Kidney (tissue), 14 donors: ENCODE data around the gene SIT1. TPM values are rescaled to one million over a fixed set of nuclear protein-coding genes. Genes with fewer than 3 reads are reported as not detected.

Source experiments
- DNase-seq, 5 donors: peaks; one replicate each; pipeline ENCODE4 v3.0.0-alpha.2; 2013 to 2020
- FAIRE-seq: peaks from 2 replicates; lab custom pipeline; 2012; peaks lifted over from hg19 to GRCh38; lab: Jason Lieb, UNC
- H3K27ac ChIP-seq, 2 donors: one replicate each; pipeline ENCODE4 v1.7.0; 2013; ENCODE audit warnings: low read depth in 2 of 2, low read length in 2 of 2, inconsistent platforms in 1 of 2
- H3K27me3 ChIP-seq: one replicate; pipeline ENCODE4 v1.7.1; 2013; ENCODE audit warnings: low read length, inconsistent platforms; ENCODE audit not compliant: control insufficient read depth, insufficient read depth
- H3K36me3 ChIP-seq, 3 donors: one replicate each; pipeline versions ENCODE4 v1.7.0 to v1.7.1; 2013; ENCODE audit warnings: low read length in 3 of 3, control low read depth in 1 of 3, inconsistent platforms in 1 of 3; ENCODE audit not compliant: insufficient read depth in 3 of 3, control insufficient read depth in 2 of 3
- H3K4me1 ChIP-seq, 3 donors: one replicate each; pipeline versions ENCODE4 v1.7.0 to v1.7.1; 2013; ENCODE audit warnings: low read length in 3 of 3, inconsistent platforms in 1 of 3, low read depth in 1 of 3; ENCODE audit not compliant: control insufficient read depth in 2 of 3, insufficient read depth in 2 of 3
- H3K4me3 ChIP-seq, 3 donors: one replicate each; pipeline versions ENCODE4 v1.7.0 to v1.8.1; 2013; ENCODE audit warnings: low read length in 3 of 3, control low read depth in 1 of 3, inconsistent platforms in 1 of 3
- H3K9ac ChIP-seq, 3 donors: one replicate each; pipeline versions ENCODE4 v1.7.0 to v1.7.1; 2013; ENCODE audit warnings: low read length in 3 of 3, control low read depth in 1 of 3, inconsistent platforms in 1 of 3
- H3K9me3 ChIP-seq, 3 donors: one replicate each; pipeline versions ENCODE4 v1.7.0 to v1.7.1; 2013; ENCODE audit warnings: low read length in 3 of 3, control low read depth in 1 of 3, inconsistent platforms in 1 of 3; ENCODE audit not compliant: control insufficient read depth in 2 of 3, insufficient read depth in 1 of 3
- intact Hi-C: fragments of 100-400 bp; cut with DNase I; formaldehyde crosslinking; loops from one replicate; pipeline ENCODE4 v1.11.1; 2022
- microRNA-seq: library from miRNA; unstranded; fragments of <30 nt; microRNA quantifications from one replicate; pipeline ENCODE4 v1.2.0, GENCODE V29; 2020
- polyA plus RNA-seq: library from polyadenylated mRNA; stranded (reverse); fragments of 350-450 nt; fragmentation: Illumina TruSeq; extraction: RNeasy Lipid Tissue Mini Kit (QIAGEN cat#74804); gene quantifications from one replicate; pipeline ENCODE4 v1.2.3, GENCODE V29; 2014; ENCODE audit warnings: low read depth, low replicate concordance; ENCODE audit not compliant: insufficient read depth
- total RNA-seq: library from RNA; stranded (reverse); fragmentation: NEBNext Ultra II Directional; extraction: Animal tissue kit (Norgen Biotek cat#: 25700); gene quantifications from one replicate; pipeline ENCODE4 v1.2.1, GENCODE V29; 2021
- TF ChIP-seq, protein P1 (sequence below): IDR thresholded peaks from 3 replicates; pipeline ENCODE4 v1.5.1; 2012; ENCODE audit warnings: mild to moderate bottlenecking, moderate library complexity, borderline replicate concordance; ENCODE audit not compliant: insufficient read depth; ENCODE audit errors: extremely low read depth
- donor health status: control.
- donor health status: control.
- donor health status: control.
- donor health status: control.
- donor health status: control.
- donor health status: DM: yes; HTN: yes; CAD: no.
- donor health status: Normal renal cell carcinoma (clear cell type).

SIT1 gene
- total and polyA plus RNA-seq, 2 donors from 2014 or later: 0.32 to 3.1 TPM

DNA sequence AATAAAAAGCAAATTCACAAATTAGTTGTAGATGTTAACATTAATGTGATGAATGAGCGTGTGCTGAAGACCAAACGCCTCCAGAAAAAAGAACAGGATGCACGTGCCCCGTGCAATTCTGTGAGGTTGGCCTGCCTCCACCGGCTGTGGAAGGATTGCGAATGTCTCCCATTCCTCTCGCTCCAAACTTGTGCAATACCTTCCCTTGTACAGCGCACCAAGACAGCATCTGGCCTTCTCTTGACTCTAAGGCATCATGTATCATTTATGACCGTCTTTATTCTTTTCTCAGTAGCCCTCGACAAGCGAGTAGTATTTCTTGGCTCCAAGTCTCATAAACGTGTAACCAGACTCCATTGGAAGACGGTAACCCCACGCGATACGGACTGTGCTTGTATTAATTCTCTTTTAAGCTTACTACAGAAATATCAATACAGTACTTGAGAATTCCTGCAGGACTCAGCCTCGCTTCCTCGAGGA is 47.2 kb downstream of the SIT1 start:
- TF ChIP-seq, protein P1, sequence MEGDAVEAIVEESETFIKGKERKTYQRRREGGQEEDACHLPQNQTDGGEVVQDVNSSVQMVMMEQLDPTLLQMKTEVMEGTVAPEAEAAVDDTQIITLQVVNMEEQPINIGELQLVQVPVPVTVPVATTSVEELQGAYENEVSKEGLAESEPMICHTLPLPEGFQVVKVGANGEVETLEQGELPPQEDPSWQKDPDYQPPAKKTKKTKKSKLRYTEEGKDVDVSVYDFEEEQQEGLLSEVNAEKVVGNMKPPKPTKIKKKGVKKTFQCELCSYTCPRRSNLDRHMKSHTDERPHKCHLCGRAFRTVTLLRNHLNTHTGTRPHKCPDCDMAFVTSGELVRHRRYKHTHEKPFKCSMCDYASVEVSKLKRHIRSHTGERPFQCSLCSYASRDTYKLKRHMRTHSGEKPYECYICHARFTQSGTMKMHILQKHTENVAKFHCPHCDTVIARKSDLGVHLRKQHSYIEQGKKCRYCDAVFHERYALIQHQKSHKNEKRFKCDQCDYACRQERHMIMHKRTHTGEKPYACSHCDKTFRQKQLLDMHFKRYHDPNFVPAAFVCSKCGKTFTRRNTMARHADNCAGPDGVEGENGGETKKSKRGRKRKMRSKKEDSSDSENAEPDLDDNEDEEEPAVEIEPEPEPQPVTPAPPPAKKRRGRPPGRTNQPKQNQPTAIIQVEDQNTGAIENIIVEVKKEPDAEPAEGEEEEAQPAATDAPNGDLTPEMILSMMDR: no peak
- Histone ChIP-seq H3K4me3 (peak overlapping the region; percentile 53 to 72 (median 70)), H3K4me1 (peaks cover 5 to 14% (median 13%) of the 10 kb centered on the region in 3 donors), H3K36me3 (peaks cover 0 to 9% (median 0%) of the 10 kb centered on the region in 3 donors), H3K9me3 (no peaks in the 10 kb centered on the region), H3K27me3 (no peaks in the 10 kb centered on the region), H3K9ac (peak overlapping the region; percentile 8 to 56 (median 43)), H3K27ac (peak overlapping the region; percentile 82 to 97)
- peak in 3 of 5 donors; percentile 67 to 85 (median 79) for DNase-seq
- FAIRE-seq: no peak
- intact Hi-C loops: no loop called here

DNA sequence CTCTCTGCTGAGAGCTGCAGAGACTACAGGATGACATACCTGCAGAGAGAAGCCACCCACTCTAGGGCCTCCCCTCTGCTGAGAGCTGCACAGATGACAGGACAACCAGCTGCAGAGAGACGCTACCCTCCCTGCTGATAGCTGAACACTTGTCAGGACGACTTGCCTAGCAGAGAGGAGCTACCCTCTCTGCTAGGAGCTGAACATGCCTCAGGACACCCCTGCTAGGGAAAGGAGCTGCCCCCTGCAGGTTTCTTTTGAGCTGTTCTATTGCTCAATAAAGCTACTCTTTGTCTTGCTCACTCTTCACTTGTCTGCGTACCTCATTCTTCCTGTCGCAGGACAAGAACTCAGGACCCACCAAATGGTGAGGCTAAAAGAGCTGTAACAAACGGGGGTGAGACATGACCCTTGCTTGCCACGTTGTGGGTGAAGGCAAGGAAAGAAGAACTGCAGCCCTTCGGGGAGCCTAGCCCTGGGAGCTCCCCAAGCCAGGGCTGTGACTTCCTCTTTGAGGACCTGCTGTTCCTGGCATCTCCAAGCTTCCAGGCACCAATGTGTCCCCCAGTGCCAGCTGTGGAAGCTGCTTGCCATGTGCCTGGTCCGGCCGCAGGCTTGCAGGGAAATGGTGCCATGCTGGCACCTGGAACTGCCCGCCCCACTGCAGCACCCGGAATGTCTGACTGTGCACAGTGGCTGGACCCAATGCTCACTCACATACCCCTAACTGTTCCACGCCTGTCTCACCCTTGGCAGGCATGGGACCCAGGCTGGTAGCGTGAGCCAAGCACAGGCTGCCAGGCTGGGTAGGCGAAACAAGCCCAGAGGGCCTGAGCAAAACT is 50.7 kb downstream of the SIT1 start:
- intact Hi-C loops: no loop called here
- no peak overlapping the region for H3K9ac ChIP-seq
- H3K9me3 ChIP-seq: no peaks in the 10 kb centered on the region
- no peak overlapping the region for H3K4me3 ChIP-seq
- no peaks in the 10 kb centered on the region for H3K36me3 ChIP-seq
- H3K27me3 ChIP-seq: no peaks in the 10 kb centered on the region
- H3K4me1 ChIP-seq: peaks cover 5 to 8% (median 5%) of the 10 kb centered on the region in 3 donors
- H3K27ac ChIP-seq: no peak overlapping the region
- TF ChIP-seq, protein P1: peak; percentile 6
- FAIRE-seq (no peak), DNase-seq (no peak)

Small RNA genes lying within 50 kb of the gene (microRNA-seq; reads per million reads assigned to microRNA genes)
- gene MIR4667: 1.7 reads per million

Other genes starting within 250 kb of the SIT1 start
- 27.3 TPM for gene RUSC2, start 160.8 kb downstream of the SIT1 start, total RNA-seq
- gene RUSC2, start 160.8 kb downstream of the SIT1 start, polyA plus RNA-seq: 13.4 TPM
- 35.8 TPM for gene TESK1, start 45.7 kb downstream of the SIT1 start, total RNA-seq
- 34.6 TPM for gene TESK1, start 45.7 kb downstream of the SIT1 start, polyA plus RNA-seq
- 7.1 TPM for gene CD72, start 32.5 kb downstream of the SIT1 start, total RNA-seq
- 2.3 TPM for gene CD72, start 32.5 kb downstream of the SIT1 start, polyA plus RNA-seq
- gene RMRP, start 7.1 kb upstream of the SIT1 start, total RNA-seq: 36,256 TPM
- not detected for gene RMRP, start 7.1 kb upstream of the SIT1 start, polyA plus RNA-seq
- gene CCDC107, start 7.4 kb upstream of the SIT1 start, total RNA-seq: 26.8 TPM
- gene CCDC107, start 7.4 kb upstream of the SIT1 start, polyA plus RNA-seq: 52.3 TPM
- 0.72 TPM for gene ARHGEF39, start 14.3 kb upstream of the SIT1 start, total RNA-seq
- gene ARHGEF39, start 14.3 kb upstream of the SIT1 start, polyA plus RNA-seq: 0.17 TPM
- 0.85 TPM for gene CA9, start 23.0 kb upstream of the SIT1 start, total RNA-seq
- gene CA9, start 23.0 kb upstream of the SIT1 start, polyA plus RNA-seq: 0.67 TPM
- gene TPM2, start 39.0 kb upstream of the SIT1 start, total RNA-seq: 218 TPM
- 287 TPM for gene TPM2, start 39.0 kb upstream of the SIT1 start, polyA plus RNA-seq
- 376 TPM for gene TLN1, start 81.3 kb upstream of the SIT1 start, total RNA-seq
- gene TLN1, start 81.3 kb upstream of the SIT1 start, polyA plus RNA-seq: 71.7 TPM
- gene CREB3, start 81.7 kb upstream of the SIT1 start, total RNA-seq: 40.5 TPM
- gene CREB3, start 81.7 kb upstream of the SIT1 start, polyA plus RNA-seq: 52.0 TPM
- 93.2 TPM for gene GBA2, start 98.3 kb upstream of the SIT1 start, total RNA-seq
- 83.2 TPM for gene GBA2, start 98.3 kb upstream of the SIT1 start, polyA plus RNA-seq
- 39.2 TPM for gene RGP1, start 98.4 kb upstream of the SIT1 start, total RNA-seq
- gene RGP1, start 98.4 kb upstream of the SIT1 start, polyA plus RNA-seq: 11.0 TPM
- 0.47 TPM for gene MSMP, start 103.3 kb upstream of the SIT1 start, total RNA-seq
- gene MSMP, start 103.3 kb upstream of the SIT1 start, polyA plus RNA-seq: not detected
- gene NPR2, start 140.7 kb upstream of the SIT1 start, total RNA-seq: 17.0 TPM
- 11.4 TPM for gene NPR2, start 140.7 kb upstream of the SIT1 start, polyA plus RNA-seq
- 6.1 TPM for gene SPAG8, start 161.3 kb upstream of the SIT1 start, total RNA-seq
- 2.4 TPM for gene SPAG8, start 161.3 kb upstream of the SIT1 start, polyA plus RNA-seq
- gene HINT2, start 164.1 kb upstream of the SIT1 start, total RNA-seq: 55.1 TPM
- 307 TPM for gene HINT2, start 164.1 kb upstream of the SIT1 start, polyA plus RNA-seq
- not detected for gene FAM221B, start 177.8 kb upstream of the SIT1 start, total RNA-seq
- gene FAM221B, start 177.8 kb upstream of the SIT1 start, polyA plus RNA-seq: not detected
- gene TMEM8B, start 178.3 kb upstream of the SIT1 start, total RNA-seq: 18.3 TPM
- 17.6 TPM for gene TMEM8B, start 178.3 kb upstream of the SIT1 start, polyA plus RNA-seq
- gene OR13J1, start 219.5 kb upstream of the SIT1 start, total RNA-seq: not detected
- gene OR13J1, start 219.5 kb upstream of the SIT1 start, polyA plus RNA-seq: not detected